Testis (tissue), 3 donors: Measurements from ENCODE around the gene VPS52. TPM values are rescaled to one million over a fixed set of nuclear protein-coding genes. Genes with fewer than 3 reads are reported as not detected.
"Not testable (repeated sequence)": the region's sequence is repeated elsewhere in the genome, so short reads cannot be mapped to it uniquely, and the experiment has no call there.

Experiments used
- DNase-seq: peaks from one replicate; pipeline ENCODE4 v3.0.0-alpha.2; 2019
- H3K27ac ChIP-seq, 2 donors: fragments of 200-600 bp; sonication (generic); one replicate each; pipeline ENCODE4 v1.5.1; 2019
- H3K27me3 ChIP-seq: fragments of 200-600 bp; sonication (generic); one replicate; pipeline ENCODE4 v1.5.1; 2019
- H3K36me3 ChIP-seq: fragments of 200-600 bp; sonication (generic); one replicate; pipeline ENCODE4 v1.5.1; 2017; ENCODE audit warnings: low read depth; ENCODE audit errors: missing control alignments
- H3K4me1 ChIP-seq: fragments of 200-600 bp; sonication (generic); one replicate; pipeline ENCODE4 v1.5.1; 2019
- H3K4me3 ChIP-seq, 2 donors: fragments of 200-600 bp; sonication (generic); one replicate each; pipeline ENCODE4 v1.5.1; 2017 to 2019
- H3K9me3 ChIP-seq: fragments of 200-600 bp; sonication (generic); one replicate; pipeline ENCODE4 v1.5.1; 2017
- POLR2A ChIP-seq: fragments of 450-650 bp; IDR thresholded peaks from one replicate; pipeline ENCODE4 v1.6.1; 2017; ENCODE audit warnings: antibody characterized with exemption, mild to moderate bottlenecking, moderate library complexity
- WGBS, 2 donors: methylation state at CpG; one replicate each; pipeline ENCODE4 v1.1.5; 2018; 5-methylcytosine and 5-hydroxymethylcytosine counted together
- intact Hi-C: fragments of 100-400 bp; cut with DNase I; formaldehyde crosslinking; loops from one replicate; pipeline ENCODE4 v1.15.1; 2023; ENCODE audit warnings: low total_unique reads
- polyA plus RNA-seq: library from polyadenylated mRNA; stranded (reverse); fragments of 350-450 nt; fragmentation: Illumina TruSeq; extraction: RNeasy Lipid Tissue Mini Kit (QIAGEN cat#74804); gene quantifications from one replicate; pipeline ENCODE4 v1.2.3, GENCODE V29; 2014; ENCODE audit warnings: low read depth, low replicate concordance; ENCODE audit not compliant: insufficient read depth
- total RNA-seq, 2 donors: library from RNA; depleted of rRNA; stranded (reverse); fragments of >200 nt; gene quantifications; one replicate each; pipeline ENCODE4 v1.2.3, GENCODE V29; 2016
- TF ChIP-seq, protein P1 (sequence below), 3 experiments: fragments of 450-650 bp in 2 of 3; fragments of 200-600 bp in 1 of 3; sonication (generic) in 1 of 3; IDR thresholded peaks; one replicate each; pipeline ENCODE4 v1.5.1; 2016 to 2019; ENCODE audit warnings: antibody characterized with exemption in 3 of 3, mild to moderate bottlenecking in 2 of 3, moderate library complexity in 1 of 3

Gene VPS52
- total and polyA plus RNA-seq, 3 donors from 2014 or later: 71.0 to 87.1 (median 85.0) TPM

GRCh38 chr6:33272275-33273128 lies 826 bp upstream of the VPS52 start:
- no peaks in the 10 kb centered on the region for H3K36me3 ChIP-seq

DNA sequence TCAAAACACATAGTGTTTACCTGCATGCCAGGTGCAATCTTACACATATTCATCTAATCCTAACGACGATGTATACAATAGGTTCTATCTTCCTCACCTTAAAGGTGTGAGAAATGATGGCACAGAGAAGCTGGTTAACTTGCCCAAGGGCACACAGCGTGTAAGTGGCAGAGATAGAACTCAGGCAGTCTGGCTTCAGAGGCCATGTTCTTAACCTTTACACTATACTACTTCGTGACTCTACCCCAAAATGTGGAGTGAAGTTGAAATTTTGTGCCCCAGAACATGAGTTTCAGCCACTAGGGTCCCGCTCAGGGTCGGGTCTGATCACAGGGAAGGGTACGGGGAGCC lies 584 bp downstream of the VPS52 start:
- H3K27ac ChIP-seq: peak overlapping the region; percentile 85 to 91
- no peaks in the 10 kb centered on the region for H3K27me3 ChIP-seq
- H3K4me3 ChIP-seq: peak overlapping the region; percentile 82 to 88
- WGBS, 2 donors: 1 to 3% methylated on average over 3 to 7 of the region's 7 CpGs
- TF ChIP-seq, protein P1, sequence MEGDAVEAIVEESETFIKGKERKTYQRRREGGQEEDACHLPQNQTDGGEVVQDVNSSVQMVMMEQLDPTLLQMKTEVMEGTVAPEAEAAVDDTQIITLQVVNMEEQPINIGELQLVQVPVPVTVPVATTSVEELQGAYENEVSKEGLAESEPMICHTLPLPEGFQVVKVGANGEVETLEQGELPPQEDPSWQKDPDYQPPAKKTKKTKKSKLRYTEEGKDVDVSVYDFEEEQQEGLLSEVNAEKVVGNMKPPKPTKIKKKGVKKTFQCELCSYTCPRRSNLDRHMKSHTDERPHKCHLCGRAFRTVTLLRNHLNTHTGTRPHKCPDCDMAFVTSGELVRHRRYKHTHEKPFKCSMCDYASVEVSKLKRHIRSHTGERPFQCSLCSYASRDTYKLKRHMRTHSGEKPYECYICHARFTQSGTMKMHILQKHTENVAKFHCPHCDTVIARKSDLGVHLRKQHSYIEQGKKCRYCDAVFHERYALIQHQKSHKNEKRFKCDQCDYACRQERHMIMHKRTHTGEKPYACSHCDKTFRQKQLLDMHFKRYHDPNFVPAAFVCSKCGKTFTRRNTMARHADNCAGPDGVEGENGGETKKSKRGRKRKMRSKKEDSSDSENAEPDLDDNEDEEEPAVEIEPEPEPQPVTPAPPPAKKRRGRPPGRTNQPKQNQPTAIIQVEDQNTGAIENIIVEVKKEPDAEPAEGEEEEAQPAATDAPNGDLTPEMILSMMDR (IDR thresholded peaks at IDR 0.05): no peak
- TF ChIP-seq POLR2A: no peak
- intact Hi-C loops: no loop called here
- DNase-seq: no peak
- peaks cover 23% of the 10 kb centered on the region for H3K4me1 ChIP-seq
- no peaks in the 10 kb centered on the region for H3K36me3 ChIP-seq
- H3K9me3 ChIP-seq: no peaks in the 10 kb centered on the region

More at GRCh38 chr6:33272275-33273128, 826 bp upstream of the VPS52 start:
- no peaks in the 10 kb centered on the region for H3K27me3 ChIP-seq
- intact Hi-C loops: loop anchor here (2.0 kb wide), 1 partner anchor 16 kb away; the partner anchor contains the start of genes PFDN6 and WDR46
- DNase-seq: no peak
- H3K4me3 ChIP-seq: peak overlapping the region; percentile 82 to 88
- peaks cover 32% of the 10 kb centered on the region for H3K4me1 ChIP-seq
- no peak for TF ChIP-seq POLR2A
- no peaks in the 10 kb centered on the region for H3K9me3 ChIP-seq
- 11 to 13% methylated on average over 20 to 22 of the region's 22 CpGs for WGBS, 2 donors
- peak overlapping the region; percentile 85 to 91 for H3K27ac ChIP-seq

GRCh38 chr6:33264015-33264414 lies 7.7 kb downstream of the VPS52 start:
- H3K4me3 ChIP-seq: no peak overlapping the region
- no peaks in the 10 kb centered on the region for H3K9me3 ChIP-seq
- 86 to 96% methylated on average over 7 of the region's 7 CpGs for WGBS, 2 donors
- H3K4me1 ChIP-seq: no peaks in the 10 kb centered on the region
- no peaks in the 10 kb centered on the region for H3K27me3 ChIP-seq
- H3K36me3 ChIP-seq: no peaks in the 10 kb centered on the region
- no peak overlapping the region for H3K27ac ChIP-seq
- DNase-seq: no peak
- intact Hi-C loops: no loop called here
- no peak for TF ChIP-seq POLR2A
- TF ChIP-seq, protein P1 (IDR thresholded peaks at IDR 0.05): no peak

GRCh38 chr6:33262490-33262889 lies 9.2 kb downstream of the VPS52 start:
- H3K36me3 ChIP-seq: not testable (repeated sequence)
- WGBS, 2 donors: 94 to 96% methylated on average over 3 of the region's 3 CpGs

DNA sequence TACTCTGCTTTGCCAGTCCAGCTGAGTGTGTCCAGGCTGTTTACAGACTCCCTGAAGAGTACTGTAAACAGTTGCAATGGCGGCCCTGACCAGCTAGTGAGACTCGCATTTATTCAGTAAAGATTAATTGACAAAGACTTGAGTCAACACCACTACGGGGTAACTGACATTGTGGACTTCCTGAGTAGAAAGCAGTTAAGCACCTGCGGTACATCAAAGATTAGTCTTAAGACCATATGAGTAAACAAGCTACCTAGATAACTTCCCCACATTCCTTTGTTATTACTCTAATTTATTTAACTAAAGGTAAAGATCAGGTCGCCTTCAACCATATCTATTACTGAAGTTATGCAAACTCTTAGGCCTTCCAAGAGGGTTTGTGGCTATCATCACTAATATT lies 12.6 kb downstream of the VPS52 start:
- Histone ChIP-seq H3K27ac (no peak overlapping the region), H3K4me3 (no peak overlapping the region), H3K36me3 (no peaks in the 10 kb centered on the region), H3K27me3 (no peaks in the 10 kb centered on the region), H3K4me1 (no peaks in the 10 kb centered on the region), H3K9me3 (no peaks in the 10 kb centered on the region)
- intact Hi-C loops: no loop called here
- DNase-seq: no peak
- 94 to 96% methylated on average over 5 of the region's 5 CpGs for WGBS, 2 donors
- TF ChIP-seq POLR2A: no peak
- TF ChIP-seq, protein P1 (IDR thresholded peaks at IDR 0.05): no peak

More at GRCh38 chr6:33262490-33262889, 9.2 kb downstream of the VPS52 start:
- DNase-seq, intact Hi-C loops, H3K4me1 ChIP-seq, H3K9me3 ChIP-seq, H3K27ac ChIP-seq, H3K4me3 ChIP-seq, H3K27me3 ChIP-seq: not testable (repeated sequence)
